GM21447 (cell line): ENCODE measurements around the gene MVB12A.

Source experiments
- ATAC-seq: cut with Tn5 transposase; IDR thresholded peaks from one replicate; pipeline ENCODE4 v1.9.1; 2021; ENCODE audit not compliant: unreplicated experiment

The MVB12A gene

GRCh38 chr19:17441241-17442021 is 21.6 kb downstream of the MVB12A start:
- no peak for ATAC-seq

- no peak for ATAC-seq
Observed at GRCh38 chr19:17445526-17446165, 25.8 kb downstream of the MVB12A start.

DNA sequence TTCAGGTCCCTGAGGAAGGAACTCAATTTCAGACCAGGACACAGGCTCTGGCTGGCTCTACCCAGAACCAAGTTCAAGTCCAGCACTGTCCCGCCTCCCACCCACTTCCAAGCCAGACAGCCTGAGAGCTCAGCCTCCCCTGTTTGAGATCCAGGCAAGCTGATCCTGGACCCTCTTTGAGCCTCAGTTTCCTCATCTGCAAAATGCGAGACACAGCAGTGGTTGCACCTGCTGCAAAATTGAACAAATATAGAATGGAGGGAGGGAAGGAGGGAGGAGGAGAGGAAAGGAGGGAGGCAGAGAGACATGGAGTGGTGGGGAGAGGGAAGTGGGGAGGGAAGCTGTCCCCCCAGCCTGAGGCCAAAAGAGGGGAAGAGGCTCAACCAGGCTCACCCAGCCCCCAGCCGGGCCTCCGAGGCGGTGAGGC is 27.9 kb downstream of the MVB12A start:
- ATAC-seq: no peak

GRCh38 chr19:17448131-17448967 is 28.5 kb downstream of the MVB12A start, which contains the start of gene TMEM221:
Gene TMEM221, minus strand, starts transcription at chr19:17448668. Its CDS starts 206 bp downstream, at chr19:17448462.
- ATAC-seq: no peak

GRCh38 chr19:17450264-17451075 is 30.6 kb downstream of the MVB12A start:
- no peak for ATAC-seq

DNA sequence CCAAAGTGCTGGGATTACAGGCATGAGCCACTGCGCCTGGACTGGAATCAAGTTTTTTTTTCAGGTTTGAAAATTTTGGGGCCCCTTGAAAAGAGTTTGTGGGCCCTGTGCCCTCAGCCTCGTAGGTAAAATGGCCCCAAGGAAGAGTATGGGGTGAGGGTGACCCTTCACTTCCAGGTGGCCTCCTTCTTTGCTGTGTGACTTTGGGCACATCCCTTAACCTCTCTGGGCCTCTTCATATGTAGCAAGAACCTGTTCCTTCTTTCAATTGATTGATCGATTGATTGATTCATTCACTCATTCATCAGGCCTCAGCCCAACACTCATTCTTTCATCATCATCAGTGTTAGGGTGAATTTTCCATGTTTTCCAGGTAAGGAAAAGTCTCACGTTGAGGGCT is 32.0 kb downstream of the MVB12A start:
- no peak for ATAC-seq

GRCh38 chr19:17454576-17455071 is 34.8 kb downstream of the MVB12A start:
- no peak for ATAC-seq

- no peak for ATAC-seq
Observed at GRCh38 chr19:17455308-17456123, 35.7 kb downstream of the MVB12A start.

- ATAC-seq: no peak
Observed at GRCh38 chr19:17456127-17456526, 36.3 kb downstream of the MVB12A start.

DNA sequence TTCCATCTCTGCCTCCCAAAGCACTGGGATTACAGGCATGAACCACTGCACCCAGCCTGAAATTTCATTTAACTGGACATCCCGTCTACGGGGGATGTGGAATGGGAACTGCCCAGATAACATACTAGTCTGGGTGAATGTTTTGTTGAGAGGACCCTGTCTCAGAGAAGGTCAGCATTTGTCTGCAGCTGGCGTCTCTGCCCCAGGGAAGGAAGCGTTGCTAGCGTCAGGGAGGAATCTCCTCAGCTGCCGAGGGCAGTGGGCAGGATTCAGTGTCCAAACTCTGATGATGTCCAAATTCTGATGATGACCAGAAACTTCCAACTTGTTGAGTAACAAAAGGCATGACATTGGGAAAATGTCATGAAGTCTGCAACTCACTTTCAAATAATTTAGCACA is 37.8 kb downstream of the MVB12A start:
- no peak for ATAC-seq

DNA sequence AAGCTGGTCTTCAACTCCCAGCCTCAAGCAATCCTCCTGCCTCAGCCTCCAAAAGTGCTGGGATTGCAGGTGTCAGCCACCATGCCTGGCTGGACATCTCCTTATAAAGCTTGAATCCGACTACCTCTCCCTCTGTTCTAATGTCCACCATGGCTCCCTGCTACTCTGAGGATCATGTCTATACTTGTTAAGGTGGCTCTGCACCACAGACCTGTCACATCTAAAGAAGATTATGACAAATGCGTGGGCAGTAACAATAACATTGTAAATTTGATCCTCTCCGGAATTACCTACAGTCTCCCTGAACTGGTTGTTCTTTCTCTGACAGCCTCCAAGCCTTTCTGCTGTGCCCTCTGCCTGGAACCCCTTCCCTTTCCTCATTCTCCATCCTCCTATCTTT is 39.1 kb downstream of the MVB12A start:
- no peak for ATAC-seq

DNA sequence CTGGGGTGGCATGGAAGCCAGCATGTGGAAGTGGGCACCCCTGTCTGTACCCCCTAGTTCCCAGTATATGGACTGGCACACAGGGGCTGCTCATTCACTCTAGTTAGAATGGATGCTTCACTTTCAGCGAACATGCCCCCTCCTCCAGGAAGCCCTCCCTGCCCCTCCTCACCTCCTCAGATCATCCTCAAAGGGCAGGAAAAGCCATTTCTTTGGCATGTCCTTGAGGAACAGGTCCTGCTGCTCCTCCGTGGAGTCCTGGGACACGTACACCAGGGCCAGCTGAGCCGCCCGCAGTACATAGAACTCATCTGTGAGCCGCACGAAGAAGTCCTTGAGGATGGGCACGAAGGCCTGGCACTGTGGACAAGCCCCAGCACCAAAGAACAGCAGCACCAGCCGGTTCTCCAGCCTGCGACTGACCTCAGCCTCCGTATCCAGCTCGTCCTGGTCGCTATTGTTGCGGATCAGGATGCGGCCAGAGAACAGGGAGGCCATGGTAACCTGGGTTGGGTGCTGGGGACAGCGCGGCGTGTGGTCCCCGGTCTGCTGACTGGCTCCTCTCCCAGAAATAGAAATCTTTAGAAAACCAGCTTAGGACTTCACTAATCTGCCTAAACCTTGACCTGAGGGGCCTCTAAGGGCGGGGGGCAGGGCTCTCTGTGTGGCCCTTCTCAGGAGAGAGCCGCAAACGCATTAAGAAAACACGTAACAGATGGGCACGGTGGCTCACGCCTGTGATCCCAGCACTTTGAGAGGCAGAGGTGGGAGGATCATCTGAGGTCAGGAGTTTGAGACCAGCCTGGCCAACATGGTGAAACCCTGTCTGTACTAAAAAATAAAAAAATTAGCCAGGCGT is 40.8 kb downstream of the MVB12A start, which contains the start of gene NXNL1:
Gene NXNL1, minus strand, starts transcription at position 555 of the 859 bp plus-strand sequence. Its CDS starts 57 bp downstream, at position 498.
- no peak for ATAC-seq

GRCh38 chr19:17466487-17466850 is 46.6 kb downstream of the MVB12A start:
- no peak for ATAC-seq

DNA sequence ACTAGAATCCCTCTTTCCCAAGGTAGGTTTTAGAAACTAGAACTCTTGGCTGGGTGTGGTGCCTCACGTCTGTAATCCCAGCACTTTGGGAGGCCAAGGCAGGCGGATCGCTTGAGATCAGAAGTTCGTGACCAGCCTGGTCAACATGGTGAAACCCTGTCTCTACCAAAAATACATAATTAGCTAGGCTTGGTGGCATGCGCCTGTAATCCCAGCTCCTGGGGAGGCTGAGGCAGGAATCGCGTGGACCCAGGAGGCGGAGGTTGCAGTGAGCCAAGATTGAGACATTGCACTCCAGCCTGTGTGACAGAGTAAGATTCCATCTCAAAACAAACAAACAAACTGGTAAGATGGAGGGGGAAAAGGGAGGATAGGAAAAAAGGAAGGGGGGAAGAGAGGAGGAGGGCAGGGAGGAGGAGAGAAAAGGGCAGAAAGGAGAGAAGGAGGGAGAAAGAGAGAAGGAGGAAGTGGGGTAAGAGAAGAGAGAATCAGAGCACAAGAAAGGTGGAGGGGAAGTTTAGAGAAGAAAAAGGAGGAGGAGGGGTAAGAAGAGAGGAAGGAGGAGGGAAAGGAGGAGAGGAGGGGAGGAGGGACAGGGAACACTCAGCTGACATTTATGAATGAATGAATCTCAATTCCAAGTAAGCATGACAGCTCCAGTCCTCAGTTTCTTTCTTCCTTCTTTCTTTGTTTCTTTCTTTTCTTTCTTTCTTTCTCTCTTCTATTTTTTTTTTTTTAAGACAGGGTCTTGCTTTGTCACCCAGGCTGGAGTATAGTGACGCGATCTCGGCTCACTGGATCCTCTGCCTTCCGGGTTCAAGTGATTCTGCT is 47.8 kb downstream of the MVB12A start:
- ATAC-seq: no peak

DNA sequence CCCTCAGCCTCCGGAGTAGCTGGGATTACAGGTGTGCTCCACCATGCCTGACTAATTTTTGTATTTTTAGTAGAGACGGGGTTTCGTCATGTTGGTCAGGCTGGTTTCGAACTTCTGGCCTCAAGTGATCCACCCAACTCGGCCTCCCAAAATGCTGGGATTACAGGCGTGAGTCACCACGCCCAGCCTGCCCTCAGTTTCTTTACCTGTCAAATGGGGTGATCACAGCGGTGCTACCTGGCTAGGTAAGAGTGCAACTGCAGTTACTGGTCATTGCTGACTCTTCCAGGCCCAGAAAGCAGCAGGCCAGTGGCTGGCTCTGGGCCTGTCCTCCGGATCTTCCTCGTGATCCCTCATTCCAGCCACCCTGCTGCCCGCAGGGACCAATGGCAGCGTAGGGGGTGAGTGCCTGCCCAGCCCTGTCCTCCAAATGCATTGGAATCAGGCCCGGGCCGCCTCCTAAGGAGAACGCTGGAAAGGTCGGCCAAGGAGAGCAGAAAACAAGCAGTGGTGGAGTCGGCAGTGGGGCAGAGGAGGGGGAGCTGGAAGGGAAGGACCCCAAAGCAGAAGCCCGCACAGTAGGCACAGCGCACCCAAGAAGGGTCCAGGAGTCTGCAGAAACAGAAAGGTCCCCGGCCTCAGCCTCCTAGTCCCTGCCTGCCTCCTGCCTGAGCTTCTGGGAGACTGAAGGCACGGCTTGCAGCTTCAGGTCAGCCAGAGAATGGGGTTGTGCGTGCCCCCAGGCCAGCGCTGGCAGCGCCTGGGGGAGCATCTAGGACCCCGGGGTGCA is 48.6 kb downstream of the MVB12A start:
- ATAC-seq: no peak

DNA sequence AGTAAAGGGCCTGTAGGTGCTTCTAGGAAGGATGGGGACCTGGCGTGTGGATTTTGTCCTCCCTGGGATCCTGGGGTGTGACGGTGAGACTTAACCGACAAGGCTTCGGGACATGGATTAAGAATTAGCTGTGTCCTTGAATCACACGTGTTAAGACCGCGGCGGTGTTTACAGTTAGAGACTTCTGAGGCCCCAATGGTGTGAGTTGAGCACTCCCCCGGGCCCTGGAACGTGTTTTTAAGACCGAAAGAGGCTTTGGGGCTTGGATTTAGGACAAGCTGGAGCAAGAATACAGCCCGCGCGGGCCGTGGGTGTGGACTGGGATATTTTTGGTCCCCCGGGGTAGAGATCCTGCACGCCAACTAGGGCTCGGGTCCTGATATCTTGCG is 49.2 kb downstream of the MVB12A start:
- ATAC-seq: no peak

GRCh38 chr19:17469481-17470067 is 49.7 kb downstream of the MVB12A start:
- ATAC-seq: peak; percentile 53
